ENCODE results near the gene CLMN.

- TF ChIP-seq, protein P1, sequence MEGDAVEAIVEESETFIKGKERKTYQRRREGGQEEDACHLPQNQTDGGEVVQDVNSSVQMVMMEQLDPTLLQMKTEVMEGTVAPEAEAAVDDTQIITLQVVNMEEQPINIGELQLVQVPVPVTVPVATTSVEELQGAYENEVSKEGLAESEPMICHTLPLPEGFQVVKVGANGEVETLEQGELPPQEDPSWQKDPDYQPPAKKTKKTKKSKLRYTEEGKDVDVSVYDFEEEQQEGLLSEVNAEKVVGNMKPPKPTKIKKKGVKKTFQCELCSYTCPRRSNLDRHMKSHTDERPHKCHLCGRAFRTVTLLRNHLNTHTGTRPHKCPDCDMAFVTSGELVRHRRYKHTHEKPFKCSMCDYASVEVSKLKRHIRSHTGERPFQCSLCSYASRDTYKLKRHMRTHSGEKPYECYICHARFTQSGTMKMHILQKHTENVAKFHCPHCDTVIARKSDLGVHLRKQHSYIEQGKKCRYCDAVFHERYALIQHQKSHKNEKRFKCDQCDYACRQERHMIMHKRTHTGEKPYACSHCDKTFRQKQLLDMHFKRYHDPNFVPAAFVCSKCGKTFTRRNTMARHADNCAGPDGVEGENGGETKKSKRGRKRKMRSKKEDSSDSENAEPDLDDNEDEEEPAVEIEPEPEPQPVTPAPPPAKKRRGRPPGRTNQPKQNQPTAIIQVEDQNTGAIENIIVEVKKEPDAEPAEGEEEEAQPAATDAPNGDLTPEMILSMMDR (IDR thresholded peaks at IDR 0.05) = no peak
- no peak for TF ChIP-seq EZH2 (IDR thresholded peaks at IDR 0.05; ENCODE audit: borderline replicate concordance, insufficient read depth, low read depth, low read length, poor library complexity, severe bottlenecking)
Measured at GRCh38 chr14:95174184-95174792, 145.4 kb downstream of the CLMN start.
